Endothelial cell (in vitro differentiated cells): ENCODE measurements around the gene MREG. TPM values are rescaled to one million over a fixed set of nuclear protein-coding genes. Genes with fewer than 3 reads are reported as not detected.
"Not testable (repeated sequence)": the region's sequence is repeated elsewhere in the genome, so short reads cannot be mapped to it uniquely, and the experiment has no call there.

ENCODE experiments used
- DNase-seq: peaks from one replicate; pipeline ENCODE4 v3.0.0; 2021; ENCODE audit warnings: low spot score
- H3K27ac Mint-ChIP-seq: one replicate; pipeline ENCODE4 v1.8.0; 2021; ENCODE audit warnings: mixed read lengths, inconsistent platforms; ENCODE audit not compliant: unreplicated experiment
- H3K27me3 Mint-ChIP-seq: one replicate; pipeline ENCODE4 v1.8.0; 2021; ENCODE audit warnings: mild to moderate bottlenecking, moderate library complexity, mixed read lengths, inconsistent platforms; ENCODE audit not compliant: unreplicated experiment
- H3K36me3 Mint-ChIP-seq: one replicate; pipeline ENCODE4 v1.8.0; 2021; ENCODE audit warnings: mild to moderate bottlenecking, low read depth, mixed read lengths, inconsistent platforms; ENCODE audit not compliant: unreplicated experiment
- H3K4me1 Mint-ChIP-seq: one replicate; pipeline ENCODE4 v1.8.0; 2021; ENCODE audit warnings: mild to moderate bottlenecking, mixed read lengths, inconsistent platforms; ENCODE audit not compliant: unreplicated experiment
- H3K4me3 Mint-ChIP-seq: one replicate; pipeline ENCODE4 v1.8.0; 2021; ENCODE audit warnings: mild to moderate bottlenecking, mixed read lengths, inconsistent platforms; ENCODE audit not compliant: unreplicated experiment
- H3K9me3 Mint-ChIP-seq: one replicate; pipeline ENCODE4 v1.8.0; 2021; ENCODE audit warnings: mixed read lengths, inconsistent platforms; ENCODE audit not compliant: unreplicated experiment
- CTCF ChIP-seq: fragments of 200-600 bp; sonication (generic); IDR thresholded peaks from one replicate; pipeline ENCODE4 v1.5.0; 2021; ENCODE audit warnings: antibody characterized with exemption; ENCODE audit not compliant: unreplicated experiment
- total RNA-seq: library from RNA; stranded (reverse); fragmentation: NEBNext Ultra II Directional; extraction: Animal tissue kit (Norgen Biotek cat#: 25700); gene quantifications from one replicate; pipeline ENCODE4 v1.2.1, GENCODE V29; 2021; ENCODE audit not compliant: unreplicated experiment

MREG gene
- total RNA-seq, 1 donor from 2014 or later, result 26.1 TPM

- peak; percentile 76 for TF ChIP-seq CTCF
- DNase-seq, result peak; percentile 70
- no peaks in the 10 kb centered on the region for H3K36me3 Mint-ChIP-seq
- H3K9me3 Mint-ChIP-seq, result no peaks in the 10 kb centered on the region
- peaks cover 1% of the 10 kb centered on the region for H3K27me3 Mint-ChIP-seq
- peaks cover 19% of the 10 kb centered on the region for H3K4me1 Mint-ChIP-seq
- no peak overlapping the region for H3K27ac Mint-ChIP-seq
- H3K4me3 Mint-ChIP-seq, result no peak overlapping the region
These were observed 82.0 kb downstream of the MREG start for GRCh38 chr2:215931256-215931903.

- no peak overlapping the region for H3K4me3 Mint-ChIP-seq
- peaks cover 24% of the 10 kb centered on the region for H3K4me1 Mint-ChIP-seq
- DNase-seq, result no peak
- no peaks in the 10 kb centered on the region for H3K9me3 Mint-ChIP-seq
- no peaks in the 10 kb centered on the region for H3K36me3 Mint-ChIP-seq
- H3K27ac Mint-ChIP-seq, result no peak overlapping the region
- peaks cover 3% of the 10 kb centered on the region for H3K27me3 Mint-ChIP-seq
- TF ChIP-seq CTCF, result no peak
These were observed 82.7 kb downstream of the MREG start for GRCh38 chr2:215930505-215931253.

DNA sequence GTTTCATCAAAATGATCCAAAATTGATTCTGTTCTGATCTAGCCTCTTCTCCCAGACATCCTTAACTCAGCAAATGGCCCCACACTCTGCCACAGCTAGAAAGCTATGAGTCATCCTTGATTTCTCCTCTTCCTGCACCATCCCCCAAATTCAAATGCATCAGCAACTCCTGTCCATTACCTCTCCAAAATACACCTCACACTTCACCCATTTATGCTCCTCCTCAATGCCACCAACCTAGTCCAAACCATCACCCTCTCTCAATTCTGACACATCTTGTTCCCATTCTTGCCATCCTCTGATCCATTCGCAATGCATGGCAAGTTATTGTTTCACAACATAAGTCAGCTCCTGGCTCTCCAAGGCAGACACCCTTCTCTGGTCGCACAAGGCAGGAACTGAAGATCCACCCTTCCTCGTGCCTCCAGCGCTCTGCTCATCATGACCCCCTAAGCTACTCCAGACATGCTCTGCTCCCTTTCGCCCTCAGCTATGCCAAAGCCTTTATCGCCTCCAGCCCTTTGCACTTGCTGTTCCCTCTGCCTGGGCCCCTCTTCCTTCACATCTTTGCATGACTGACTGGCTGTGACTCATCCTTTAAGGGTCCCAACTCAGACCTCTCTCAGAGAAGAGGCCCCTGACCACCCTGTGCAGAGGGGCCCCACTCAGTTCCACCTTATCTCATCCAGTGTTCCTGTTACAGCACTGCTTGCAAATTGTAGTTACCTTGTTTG, 83.6 kb downstream of the MREG start:
- Mint-ChIP-seq H3K4me1 (peaks cover 24% of the 10 kb centered on the region), H3K27me3 (peaks cover 4% of the 10 kb centered on the region), H3K9me3 (no peaks in the 10 kb centered on the region), H3K4me3 (no peak overlapping the region), H3K27ac (no peak overlapping the region), H3K36me3 (no peaks in the 10 kb centered on the region)
- no peak for TF ChIP-seq CTCF
- DNase-seq, result no peak

DNA sequence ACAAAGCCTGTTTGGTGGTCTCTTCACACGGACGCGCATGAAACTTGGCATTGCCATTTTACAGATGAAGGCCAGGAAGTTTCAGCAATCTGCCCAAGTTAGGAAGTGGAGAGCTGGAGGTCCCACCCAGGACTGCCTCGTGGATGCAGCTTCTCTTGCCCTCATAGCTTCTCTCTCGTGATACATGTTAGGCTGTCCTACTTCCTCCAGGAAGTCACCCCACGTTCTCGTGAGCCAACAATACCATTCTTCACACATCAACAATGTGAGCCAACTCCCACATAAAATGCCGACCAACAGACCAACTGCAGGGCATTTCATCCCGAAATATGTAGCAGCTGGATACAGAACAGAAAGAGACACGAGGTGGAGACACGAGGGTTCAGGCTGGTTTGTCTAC, 85.3 kb downstream of the MREG start:
- no peaks in the 10 kb centered on the region for H3K9me3 Mint-ChIP-seq
- H3K27ac Mint-ChIP-seq, result no peak overlapping the region
- no peak for DNase-seq
- H3K4me1 Mint-ChIP-seq, result peaks cover 24% of the 10 kb centered on the region
- no peak overlapping the region for H3K4me3 Mint-ChIP-seq
- peaks cover 6% of the 10 kb centered on the region for H3K27me3 Mint-ChIP-seq
- no peak for TF ChIP-seq CTCF
- H3K36me3 Mint-ChIP-seq, result no peaks in the 10 kb centered on the region

GRCh38 chr2:215926992-215927391, 86.4 kb downstream of the MREG start:
- H3K4me1 Mint-ChIP-seq, result peaks cover 24% of the 10 kb centered on the region
- not testable (repeated sequence) for H3K27ac Mint-ChIP-seq, H3K9me3 Mint-ChIP-seq, DNase-seq, H3K4me3 Mint-ChIP-seq, H3K27me3 Mint-ChIP-seq, H3K36me3 Mint-ChIP-seq
